BJ (cell line): ENCODE results near the gene CERS6. TPM values are rescaled to one million over a fixed set of nuclear protein-coding genes. Genes with fewer than 3 reads are reported as not detected.
A peak's percentile ranks its signal among the peaks of the same experiment; 100 is the strongest.

Experiments used
- CTCF ChIA-PET: fragments of 350-600 bp; formaldehyde crosslinking; extraction: SDS; loops from one replicate; lab custom pipeline; 2021; ENCODE audit warnings: antibody characterized with exemption, inconsistent platforms; lab: Yijun Ruan, JAX
- POLR2A ChIA-PET: fragments of 300-600 bp; sonication (Branson Sonifier 250); formaldehyde crosslinking; extraction: SDS; loops from one replicate; lab custom pipeline; 2021; ENCODE audit warnings: antibody characterized with exemption; lab: Charles Lee
- DNase-seq: peaks from one replicate; pipeline ENCODE4 v3.0.0-alpha.2; 2011; ENCODE audit warnings: low read depth
- H3K27me3 ChIP-seq: 2 replicates; pipeline ENCODE4 v1.6.0; 2011; ENCODE audit warnings: low read length; ENCODE audit not compliant: control insufficient read depth, insufficient read depth
- H3K36me3 ChIP-seq: 2 replicates; pipeline ENCODE4 v1.5.1; 2011; ENCODE audit warnings: low read length; ENCODE audit not compliant: control insufficient read depth, insufficient read depth
- H3K4me3 ChIP-seq: 2 replicates; pipeline ENCODE4 v1.5.1; 2011; ENCODE audit warnings: low read depth, mild to moderate bottlenecking, control low read depth, low read length
- CTCF ChIP-seq: IDR thresholded peaks from 2 replicates; pipeline ENCODE4 v1.5.1; 2011; ENCODE audit warnings: low read depth, mild to moderate bottlenecking, control low read depth, inconsistent platforms, low read length, moderate library complexity; ENCODE audit not compliant: insufficient read depth
- polyA plus RNA-seq: library from polyadenylated mRNA; depleted of rRNA; stranded (reverse); fragments of >200 nt; gene quantifications from 2 replicates; pipeline ENCODE4 v1.2.3, GENCODE V29; 2011

Gene CERS6
- polyA plus RNA-seq, 1 experiment = 1.6 TPM

- no peaks in the 10 kb centered on the region for H3K36me3 ChIP-seq
- ChIA-PET CTCF (interaction anchor here (0.7 to 4.4 kb wide), 12 partner anchors 10 to 343 kb away, joined by 3 to 40 read pairs (median 4); no protein-coding TSS in a partner anchor), POLR2A (no interaction called here)
- DNase-seq = no peak
- TF ChIP-seq CTCF = peak; percentile 20; the same call in 1 of the 2 replicates
- no peak overlapping the region for H3K4me3 ChIP-seq
- no peaks in the 10 kb centered on the region for H3K27me3 ChIP-seq
Measured at GRCh38 chr2:168687314-168687713, 231.2 kb downstream of the CERS6 start.

GRCh38 chr2:168690381-168690885 is 234.4 kb downstream of the CERS6 start:
- DNase-seq = no peak
- Histone ChIP-seq H3K4me3 (no peak overlapping the region), H3K36me3 (no peaks in the 10 kb centered on the region), H3K27me3 (no peaks in the 10 kb centered on the region)
- ChIA-PET POLR2A (interaction anchor here (0.6 kb wide), 1 partner anchor 115 kb away, joined by 3 read pairs; no protein-coding TSS in a partner anchor), CTCF (interaction anchor here (0.6 to 2.3 kb wide), 4 partner anchors 23 to 342 kb away, joined by 3 to 9 read pairs (median 4); no protein-coding TSS in a partner anchor)
- TF ChIP-seq CTCF = no peak

- ChIA-PET POLR2A (interaction anchor here (0.5 to 0.6 kb wide), 2 partner anchors 17 to 116 kb away, joined by 3 read pairs; no protein-coding TSS in a partner anchor), CTCF (interaction anchor here (0.6 to 2.3 kb wide), 3 partner anchors 24 to 343 kb away, joined by 4 to 9 read pairs (median 4); no protein-coding TSS in a partner anchor)
- no peaks in the 10 kb centered on the region for H3K27me3 ChIP-seq
- H3K4me3 ChIP-seq = no peak overlapping the region
- TF ChIP-seq CTCF = no peak
- no peak for DNase-seq
- H3K36me3 ChIP-seq = no peaks in the 10 kb centered on the region
Measured at GRCh38 chr2:168691221-168691620, 235.1 kb downstream of the CERS6 start.

GRCh38 chr2:168692132-168692744 is 236.2 kb downstream of the CERS6 start:
- no peak for TF ChIP-seq CTCF
- H3K36me3 ChIP-seq = no peaks in the 10 kb centered on the region
- no peak overlapping the region for H3K4me3 ChIP-seq
- no peaks in the 10 kb centered on the region for H3K27me3 ChIP-seq
- CTCF ChIA-PET = interaction anchor here (1.3 kb wide), 1 partner anchor 82 kb away, joined by 4 read pairs; no protein-coding TSS in a partner anchor
- POLR2A ChIA-PET = no interaction called here
- DNase-seq = no peak

- Histone ChIP-seq H3K27me3 (no peaks in the 10 kb centered on the region), H3K4me3 (no peak overlapping the region), H3K36me3 (no peaks in the 10 kb centered on the region)
- no peak for TF ChIP-seq CTCF
- POLR2A ChIA-PET = interaction anchor here (0.6 kb wide), 1 partner anchor 45 kb away, joined by 4 read pairs; no protein-coding TSS in a partner anchor
- CTCF ChIA-PET = interaction anchor here (1.1 kb wide), 1 partner anchor 11 kb away, joined by 3 read pairs; no protein-coding TSS in a partner anchor
- no peak for DNase-seq
Measured at GRCh38 chr2:168694173-168694572, 238.1 kb downstream of the CERS6 start.
